Thyroid gland (tissue), 4 donors: Measurements from ENCODE around the gene CHRFAM7A.
"Not testable (repeated sequence)": the region's sequence is repeated elsewhere in the genome, so short reads cannot be mapped to it uniquely, and the experiment has no call there.

Experiments
- POLR2A ChIP-seq, 2 donors: fragments of 450-650 bp; IDR thresholded peaks; one replicate each; pipeline ENCODE4 v1.6.1; 2017; ENCODE audit warnings: antibody characterized with exemption in 2 of 2, mild to moderate bottlenecking in 2 of 2, moderate library complexity in 1 of 2
- TF ChIP-seq, protein P1 (sequence below), 6 experiments: fragments of 200-600 bp in 3 of 6; fragments of 450-650 bp in 3 of 6; sonication (generic) in 3 of 6; IDR thresholded peaks; one replicate each; pipeline ENCODE4 v1.5.1; 2016 to 2019; ENCODE audit warnings: antibody characterized with exemption in 6 of 6, mild to moderate bottlenecking in 2 of 6, inconsistent platforms in 1 of 6, moderate library complexity in 1 of 6

GRCh38 chr15:30360990-30361389, 32.4 kb downstream of the CHRFAM7A start:
- TF ChIP-seq, protein P1, sequence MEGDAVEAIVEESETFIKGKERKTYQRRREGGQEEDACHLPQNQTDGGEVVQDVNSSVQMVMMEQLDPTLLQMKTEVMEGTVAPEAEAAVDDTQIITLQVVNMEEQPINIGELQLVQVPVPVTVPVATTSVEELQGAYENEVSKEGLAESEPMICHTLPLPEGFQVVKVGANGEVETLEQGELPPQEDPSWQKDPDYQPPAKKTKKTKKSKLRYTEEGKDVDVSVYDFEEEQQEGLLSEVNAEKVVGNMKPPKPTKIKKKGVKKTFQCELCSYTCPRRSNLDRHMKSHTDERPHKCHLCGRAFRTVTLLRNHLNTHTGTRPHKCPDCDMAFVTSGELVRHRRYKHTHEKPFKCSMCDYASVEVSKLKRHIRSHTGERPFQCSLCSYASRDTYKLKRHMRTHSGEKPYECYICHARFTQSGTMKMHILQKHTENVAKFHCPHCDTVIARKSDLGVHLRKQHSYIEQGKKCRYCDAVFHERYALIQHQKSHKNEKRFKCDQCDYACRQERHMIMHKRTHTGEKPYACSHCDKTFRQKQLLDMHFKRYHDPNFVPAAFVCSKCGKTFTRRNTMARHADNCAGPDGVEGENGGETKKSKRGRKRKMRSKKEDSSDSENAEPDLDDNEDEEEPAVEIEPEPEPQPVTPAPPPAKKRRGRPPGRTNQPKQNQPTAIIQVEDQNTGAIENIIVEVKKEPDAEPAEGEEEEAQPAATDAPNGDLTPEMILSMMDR (IDR thresholded peaks at IDR 0.05): not testable (repeated sequence)
- not testable (repeated sequence) for TF ChIP-seq POLR2A (IDR thresholded peaks at IDR 0.05)
